HCT116 (cell line): ENCODE measurements around the gene CARD6. TPM values are rescaled to one million over a fixed set of nuclear protein-coding genes. Genes with fewer than 3 reads are reported as not detected.
"Not testable (repeated sequence)": the region's sequence is repeated elsewhere in the genome, so short reads cannot be mapped to it uniquely, and the experiment has no call there.

Experiments used
- ATAC-seq: fragments of 200-7000 bp; cut with Tn5 transposase; 2 replicates; pipeline ENCODE4 v1.9.1; 2020; ENCODE audit warnings: mild to moderate bottlenecking, moderate library complexity
- BruUV-seq: library from RNA; stranded (reverse); fragments of 400-500 nt; replicated peaks from 2 replicates; lab custom pipeline; 2021; lab: Mats Ljungman, UMichigan
- CTCF ChIA-PET: fragments of 300-600 bp; sonication (Branson Sonifier 250); formaldehyde crosslinking; loops from one replicate; lab custom pipeline; 2021; ENCODE audit warnings: antibody characterized with exemption; lab: Charles Lee
- POLR2A ChIA-PET: fragments of 300-600, 350-600 bp; sonication (Branson Sonifier 250); formaldehyde crosslinking; loops from one replicate; lab custom pipeline; 2021; ENCODE audit warnings: antibody characterized with exemption; lab: Charles Lee
- RAD21 ChIA-PET, 2 experiments: fragments of 300-600 bp; sonication (Branson Sonifier 250); formaldehyde crosslinking; loops; one replicate each; lab custom pipeline; 2023; ENCODE audit warnings: low total read pairs in 2 of 2; ENCODE audit not compliant: uncharacterized antibody in 2 of 2, unreplicated experiment in 2 of 2, low non-redundant PET in 1 of 2; lab: Charles Lee
- DNase-seq: peaks from one replicate; pipeline ENCODE4 v3.0.0-alpha.2; 2010; ENCODE audit warnings: low read depth, low spot score
- H2AFZ ChIP-seq: fragments of 200-600 bp; shearing (Covaris generic), sonication (generic); 2 replicates; pipeline ENCODE4 v1.6.1; 2017; ENCODE audit warnings: low read depth, mixed run types, mixed read lengths, antibody characterized with exemption, low read length; ENCODE audit not compliant: poor library complexity, severe bottlenecking
- H3K27ac ChIP-seq: 2 replicates; pipeline ENCODE4 v1.5.1; 2012; ENCODE audit warnings: low read depth, low read length
- H3K27me3 ChIP-seq: fragments of 200-600 bp; sonication (generic); 2 replicates; pipeline ENCODE4 v1.6.1; 2016; ENCODE audit warnings: mixed run types, low read length, mixed read lengths; ENCODE audit not compliant: insufficient read depth
- H3K36me3 ChIP-seq, 2 experiments: fragments of 200-500 bp in 1 of 2; fragments of 200-600 bp in 1 of 2; sonication (Bioruptor generic) in 1 of 2; sonication (generic) in 1 of 2; 2 replicates each; pipeline versions ENCODE4 v1.5.1 to v1.6.1; 2014 to 2016; ENCODE audit warnings: low read length in 2 of 2, inconsistent platforms in 1 of 2, mixed read lengths in 1 of 2, mixed run types in 1 of 2; ENCODE audit not compliant: insufficient read depth in 2 of 2, control insufficient read depth in 1 of 2
- H3K4me1 ChIP-seq, 2 experiments: fragments of 200-600 bp in 1 of 2; sonication (generic) in 1 of 2; 2 replicates each; pipeline versions ENCODE4 v1.5.1 to v1.6.1; 2012 to 2017; ENCODE audit warnings: low read length in 2 of 2, inconsistent platforms in 1 of 2, mild to moderate bottlenecking in 1 of 2, mixed read lengths in 1 of 2, mixed run types in 1 of 2, moderate library complexity in 1 of 2; ENCODE audit not compliant: insufficient read depth in 2 of 2, control insufficient read depth in 1 of 2
- H3K4me2 ChIP-seq: fragments of 200-600 bp; sonication (generic); 2 replicates; pipeline ENCODE4 v1.6.1; 2017; ENCODE audit warnings: mixed run types, low read length, mixed read lengths
- H3K4me3 ChIP-seq, 2 experiments: fragments of 200-600 bp in 1 of 2; sonication (generic) in 1 of 2; replicated peaks in 1 of 2; 2 replicates each; pipeline ENCODE4 v1.5.1; 2011 to 2016; ENCODE audit warnings: low read length in 2 of 2, control low read depth in 1 of 2, low read depth in 1 of 2, mild to moderate bottlenecking in 1 of 2, mixed read lengths in 1 of 2, mixed run types in 1 of 2
- H3K79me2 ChIP-seq: fragments of 200-600 bp; sonication (generic); 2 replicates; pipeline ENCODE4 v1.6.1; 2017; ENCODE audit warnings: mild to moderate bottlenecking, mixed run types, low read length, moderate library complexity, mixed read lengths; ENCODE audit not compliant: insufficient read depth
- H3K9ac ChIP-seq: fragments of 200-600 bp; sonication (generic); 2 replicates; pipeline ENCODE4 v1.6.1; 2016; ENCODE audit warnings: low read length, mixed read lengths
- H3K9me2 ChIP-seq: fragments of 200-600 bp; sonication (generic), shearing (Covaris generic); 2 replicates; pipeline ENCODE4 v1.6.1; 2017; ENCODE audit warnings: mixed run types, mild to moderate bottlenecking, moderate library complexity; ENCODE audit not compliant: insufficient read depth
- H3K9me3 ChIP-seq, 2 experiments: fragments of 200-500 bp in 1 of 2; fragments of 200-600 bp in 1 of 2; sonication (Bioruptor generic) in 1 of 2; sonication (generic) in 1 of 2; 2 replicates each; pipeline ENCODE4 v1.6.1; 2014 to 2017; ENCODE audit warnings: low read length in 2 of 2, mixed read lengths in 2 of 2, inconsistent platforms in 1 of 2, low read depth in 1 of 2, mild to moderate bottlenecking in 1 of 2, mixed run types in 1 of 2, moderate library complexity in 1 of 2; ENCODE audit not compliant: control insufficient read depth in 1 of 2, insufficient read depth in 1 of 2
- H4K20me1 ChIP-seq: fragments of 200-600 bp; sonication (generic), shearing (Covaris generic); 2 replicates; pipeline ENCODE4 v1.6.1; 2017; ENCODE audit warnings: mixed run types, mild to moderate bottlenecking, moderate library complexity; ENCODE audit not compliant: insufficient read depth
- CBX3 ChIP-seq: IDR thresholded peaks from 2 replicates; pipeline ENCODE4 v1.6.1; 2012; ENCODE audit warnings: low read depth
- EZH2 ChIP-seq: fragments of 200-600 bp; sonication (generic); IDR thresholded peaks from 2 replicates; pipeline ENCODE4 v1.6.1; 2017; ENCODE audit warnings: antibody characterized with exemption, mixed run types
- FOSL1 ChIP-seq: IDR thresholded peaks from 2 replicates; pipeline ENCODE4 v1.6.1; 2012; ENCODE audit warnings: low read depth
- POLR2AphosphoS5 ChIP-seq: IDR thresholded peaks from 2 replicates; pipeline ENCODE4 v1.6.1; 2011; ENCODE audit warnings: mild to moderate bottlenecking, low read depth, low read length, moderate library complexity
- intact Hi-C: fragments of 100-400 bp; cut with micrococcal nuclease; formaldehyde crosslinking; loops from 2 replicates; pipeline ENCODE4 v1.10.0; 2022
- total RNA-seq: library from RNA; stranded (reverse); gene quantifications from one replicate; pipeline ENCODE4 v1.2.1, GENCODE V29; 2021; ENCODE audit not compliant: unreplicated experiment
- TF ChIP-seq, protein P1 (sequence below): IDR thresholded peaks from 2 replicates; pipeline ENCODE4 v1.6.1; 2011; ENCODE audit warnings: mild to moderate bottlenecking, low read length, moderate library complexity; ENCODE audit not compliant: insufficient replicate concordance; ENCODE audit errors: extremely low read depth

CARD6 gene
- total RNA-seq, 1 experiment from 2014 or later: not detected

DNA sequence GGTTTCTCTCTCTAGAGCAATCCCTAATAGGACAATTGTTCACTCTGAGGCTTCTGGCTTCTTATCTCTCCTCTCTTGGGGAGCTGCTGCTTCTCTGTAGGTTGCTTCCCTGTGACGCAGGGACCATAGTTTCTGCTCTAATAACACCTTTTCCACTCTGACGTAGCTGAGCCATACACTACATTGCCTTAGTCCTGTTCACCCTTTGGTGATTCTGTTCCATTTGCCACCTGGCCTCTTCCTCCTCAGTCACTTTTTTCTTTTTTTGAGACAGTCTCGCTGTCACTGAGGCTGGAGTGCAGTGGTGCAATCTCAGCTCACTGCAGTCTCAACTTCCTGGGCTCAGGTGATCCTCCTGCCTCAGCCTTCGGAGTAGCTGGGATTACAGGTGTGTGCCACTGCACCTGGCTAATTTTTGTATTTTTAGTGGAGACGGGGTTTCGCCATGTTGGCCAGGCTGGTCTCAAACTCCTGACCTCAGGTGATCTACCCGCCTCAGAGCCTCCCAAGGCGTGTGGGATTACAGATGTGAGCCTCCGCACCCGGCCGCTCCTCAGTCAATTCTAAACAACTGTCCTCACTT is 15.6 kb upstream of the CARD6 start:
- ATAC-seq: peak; percentile 28
- H3K4me3 ChIP-seq, intact Hi-C loops, H3K4me1 ChIP-seq, H3K4me2 ChIP-seq, H3K9me2 ChIP-seq, CTCF ChIA-PET, RAD21 ChIA-PET, H3K9ac ChIP-seq, H3K9me3 ChIP-seq, DNase-seq, H3K27me3 ChIP-seq, BruUV-seq, H2AFZ ChIP-seq: not testable (repeated sequence)
- TF ChIP-seq POLR2AphosphoS5: peak; percentile 45; the same call in 1 of the 2 replicates
- Histone ChIP-seq H4K20me1 (peaks cover 38% of the 10 kb centered on the region; the same call in 1 of the 2 replicates), H3K27ac (0 out of 2 replicates have a peak overlapping the region, but pooled peaks have one; percentile 0), H3K36me3 (peaks cover 33 to 40% of the 10 kb centered on the region in 2 experiments; a peak in 3 of 4 replicates), H3K79me2 (peaks cover 27% of the 10 kb centered on the region)
- POLR2A ChIA-PET: interaction anchor here (1.7 kb wide), 1 partner anchor 19 kb away, joined by 3 read pairs; no protein-coding TSS in a partner anchor

GRCh38 chr5:40826489-40827187 is 14.5 kb upstream of the CARD6 start:
- no peak overlapping the region for H3K4me3 ChIP-seq
- no peak overlapping the region for H3K4me2 ChIP-seq
- H3K9me2 ChIP-seq: no peaks in the 10 kb centered on the region
- no peak for ATAC-seq
- no TSS peak for BruUV-seq
- POLR2A ChIA-PET: interaction anchor here (1.7 kb wide), 1 partner anchor 20 kb away, joined by 3 read pairs; no protein-coding TSS in a partner anchor
- no peak overlapping the region for H2AFZ ChIP-seq
- H3K9ac ChIP-seq: no peak overlapping the region
- no peak for DNase-seq
- intact Hi-C loops: no loop called here
- CTCF ChIA-PET: no interaction called here
- peaks cover 44 to 51% of the 10 kb centered on the region in 2 experiments; a peak in 3 of 4 replicates for H3K36me3 ChIP-seq
- RAD21 ChIA-PET: no interaction called here
- H3K9me3 ChIP-seq: no peaks in the 10 kb centered on the region
- H3K27ac ChIP-seq: no peak overlapping the region
- peaks cover 0 to 8% of the 10 kb centered on the region in 2 experiments; a peak in 1 of 4 replicates for H3K4me1 ChIP-seq
- H4K20me1 ChIP-seq: peaks cover 49% of the 10 kb centered on the region; the same call in 1 of the 2 replicates
- TF ChIP-seq, protein P1, sequence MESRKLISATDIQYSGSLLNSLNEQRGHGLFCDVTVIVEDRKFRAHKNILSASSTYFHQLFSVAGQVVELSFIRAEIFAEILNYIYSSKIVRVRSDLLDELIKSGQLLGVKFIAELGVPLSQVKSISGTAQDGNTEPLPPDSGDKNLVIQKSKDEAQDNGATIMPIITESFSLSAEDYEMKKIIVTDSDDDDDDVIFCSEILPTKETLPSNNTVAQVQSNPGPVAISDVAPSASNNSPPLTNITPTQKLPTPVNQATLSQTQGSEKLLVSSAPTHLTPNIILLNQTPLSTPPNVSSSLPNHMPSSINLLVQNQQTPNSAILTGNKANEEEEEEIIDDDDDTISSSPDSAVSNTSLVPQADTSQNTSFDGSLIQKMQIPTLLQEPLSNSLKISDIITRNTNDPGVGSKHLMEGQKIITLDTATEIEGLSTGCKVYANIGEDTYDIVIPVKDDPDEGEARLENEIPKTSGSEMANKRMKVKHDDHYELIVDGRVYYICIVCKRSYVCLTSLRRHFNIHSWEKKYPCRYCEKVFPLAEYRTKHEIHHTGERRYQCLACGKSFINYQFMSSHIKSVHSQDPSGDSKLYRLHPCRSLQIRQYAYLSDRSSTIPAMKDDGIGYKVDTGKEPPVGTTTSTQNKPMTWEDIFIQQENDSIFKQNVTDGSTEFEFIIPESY: no peak
- no peak for TF ChIP-seq CBX3
- no peak for TF ChIP-seq EZH2
- TF ChIP-seq FOSL1: no peak
- TF ChIP-seq, all 23 proteins: peak for 0
- Histone ChIP-seq H3K27me3 (no peaks in the 10 kb centered on the region), H3K79me2 (peaks cover 38% of the 10 kb centered on the region)
